SW 1271 (cell line): ENCODE measurements around the gene UPK3B.
"Not testable (repeated sequence)": the region's sequence is repeated elsewhere in the genome, so short reads cannot be mapped to it uniquely, and the experiment has no call there.

Experiments used
- DNase-seq, 2 experiments: peaks; one replicate each; lab custom pipeline; 2025; lab: John Stamatoyannopoulos, UW

Gene UPK3B

DNA sequence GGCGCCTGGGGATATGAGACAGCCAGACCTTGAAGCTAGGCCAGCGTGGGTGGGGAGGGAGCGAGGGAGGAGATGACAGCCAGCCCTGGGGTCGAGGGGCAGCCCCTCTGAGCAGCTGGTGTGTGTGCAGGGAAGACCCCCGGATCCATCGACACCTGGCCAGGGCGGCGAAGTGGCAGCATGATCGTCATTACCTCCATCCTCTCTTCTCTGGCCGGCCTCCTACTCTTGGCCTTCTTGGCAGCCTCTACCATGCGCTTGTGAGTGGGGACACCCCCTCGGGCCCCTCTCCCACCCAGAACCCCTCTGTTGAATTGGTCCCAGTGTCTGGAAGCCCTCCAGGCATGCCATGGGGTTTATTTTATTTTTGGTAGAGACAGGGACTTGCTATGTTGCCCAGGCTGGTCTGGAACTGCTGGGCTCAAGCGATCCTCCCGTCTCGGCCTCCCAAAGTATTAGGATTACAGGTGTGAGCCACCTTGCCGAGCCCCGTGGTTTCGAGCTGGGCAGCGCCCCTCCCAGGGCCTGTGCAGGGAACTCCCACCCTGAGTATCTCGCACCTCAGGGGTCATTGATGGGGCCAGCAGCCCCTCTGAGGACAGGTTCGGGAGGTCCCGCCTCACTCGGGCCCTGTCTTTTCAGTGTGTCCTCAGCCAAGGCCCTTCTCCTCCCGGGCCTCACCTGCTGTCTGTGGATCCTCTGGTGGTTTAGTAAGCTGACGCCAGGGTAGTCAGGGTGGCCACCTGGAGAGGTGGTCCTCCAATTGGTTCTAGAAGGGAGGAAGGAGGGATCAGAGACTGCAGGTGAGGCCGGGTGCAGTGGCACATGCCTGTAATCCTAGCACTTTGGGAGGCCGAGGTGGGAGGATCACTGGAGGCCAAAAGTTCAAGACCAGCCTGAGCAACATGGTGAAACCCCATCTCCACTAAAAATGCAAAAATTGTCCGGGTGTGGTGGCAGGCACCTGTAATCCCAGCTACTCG lies 3.8 kb downstream of the UPK3B start:
- no peak for DNase-seq

DNA sequence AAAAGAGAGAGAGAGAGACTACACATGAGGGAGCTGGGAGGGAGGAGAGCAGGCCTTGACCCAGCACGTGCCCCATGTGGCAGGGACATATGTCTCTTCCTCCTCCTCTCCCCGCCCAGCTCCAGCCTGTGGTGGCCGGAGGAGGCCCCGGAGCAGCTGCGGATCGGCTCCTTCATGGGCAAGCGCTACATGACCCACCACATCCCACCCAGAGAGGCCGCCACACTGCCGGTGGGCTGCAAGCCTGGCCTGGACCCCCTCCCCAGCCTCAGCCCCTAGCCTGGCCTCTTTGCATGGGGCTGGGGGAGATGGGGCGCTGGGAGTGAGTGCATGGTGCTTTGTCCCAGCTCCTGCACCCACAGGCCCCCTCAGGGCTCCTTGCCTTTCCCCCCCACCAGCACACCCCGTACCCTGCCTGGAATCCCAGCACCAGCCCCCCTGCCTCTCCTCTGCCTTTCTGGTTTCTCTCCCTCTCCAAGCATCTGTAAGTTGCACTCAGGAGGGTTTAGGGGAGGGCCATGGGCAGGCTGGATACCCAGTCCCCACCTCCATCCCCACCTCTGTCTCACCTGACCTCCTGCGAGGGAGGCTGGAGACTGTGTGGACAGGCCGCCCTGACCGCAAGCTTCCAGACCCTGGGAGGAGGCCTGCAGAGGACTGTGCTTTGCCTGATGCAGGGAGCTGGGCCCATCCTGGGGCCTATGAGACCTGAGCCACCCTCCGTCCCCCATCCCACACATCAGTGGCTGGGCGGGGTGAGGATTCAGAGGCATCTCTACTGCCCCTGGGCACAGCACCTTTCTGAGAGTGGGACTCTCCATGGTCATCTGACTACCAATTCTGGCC lies 4.8 kb downstream of the UPK3B start:
- no peak for DNase-seq

- DNase-seq = no peak
Observed at GRCh38 chr7:76515999-76516443, 5.7 kb downstream of the UPK3B start.

- not testable (repeated sequence) for DNase-seq
Observed at GRCh38 chr7:76516932-76517331, 6.6 kb downstream of the UPK3B start.

DNA sequence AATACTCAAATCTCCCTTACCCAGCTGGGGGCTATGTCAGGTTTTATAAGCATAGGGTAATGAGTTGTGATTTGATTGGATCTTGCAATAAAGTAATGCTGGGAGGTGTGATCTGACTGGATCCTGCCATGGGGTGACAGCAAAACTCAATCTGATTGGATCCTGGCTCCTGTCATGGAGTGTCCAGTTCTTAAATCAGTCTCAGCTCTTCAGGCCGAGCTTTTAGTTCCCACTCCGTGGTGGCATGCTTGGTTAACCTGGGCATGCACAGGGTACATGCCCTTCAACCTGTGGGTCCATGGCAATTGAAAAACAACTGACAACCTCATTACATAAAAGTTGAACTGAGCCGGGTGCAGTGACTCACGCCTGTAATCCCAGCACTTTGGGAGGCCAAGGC lies 15.8 kb downstream of the UPK3B start:
- not testable (repeated sequence) for DNase-seq

- DNase-seq = not testable (repeated sequence)
Observed at GRCh38 chr7:76531643-76532042, 21.3 kb downstream of the UPK3B start.

- not testable (repeated sequence) for DNase-seq
Observed at GRCh38 chr7:76543197-76543596, 32.8 kb downstream of the UPK3B start, which contains the start of gene SPDYE16. Gene SPDYE16, minus strand, starts transcription at chr7:76543297. Its CDS starts 1,838 bp downstream, at chr7:76541459.

- DNase-seq = peak; percentile 76 to 83
Observed at GRCh38 chr7:76549025-76549854, 38.9 kb downstream of the UPK3B start.

- DNase-seq = not testable (repeated sequence)
Observed at GRCh38 chr7:76549855-76550248, 39.5 kb downstream of the UPK3B start.

- not testable (repeated sequence) for DNase-seq
Observed at GRCh38 chr7:76551992-76552391, 41.6 kb downstream of the UPK3B start.

GRCh38 chr7:76559685-76560084 lies 49.3 kb downstream of the UPK3B start:
- DNase-seq = not testable (repeated sequence)

- not testable (repeated sequence) for DNase-seq
Observed at GRCh38 chr7:76560157-76560556, 49.8 kb downstream of the UPK3B start.

DNA sequence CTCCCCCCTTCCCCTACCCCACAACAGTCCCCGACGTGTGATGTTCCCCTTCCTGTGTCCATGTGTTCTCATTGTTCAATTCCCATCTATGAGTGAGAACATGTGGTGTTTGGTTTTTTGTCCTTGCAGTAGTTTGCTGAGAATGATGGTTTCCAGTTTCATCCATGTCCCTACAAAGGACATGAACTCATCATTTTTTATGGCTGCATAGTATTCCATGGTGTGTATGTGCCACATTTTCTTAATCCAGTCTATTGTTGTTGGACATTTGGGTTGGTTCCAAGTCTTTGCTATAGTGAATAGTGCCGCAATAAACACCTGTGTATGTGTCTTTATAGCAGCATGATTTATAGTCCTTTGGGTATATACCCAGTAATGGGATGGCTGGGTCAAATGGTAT lies 51.0 kb downstream of the UPK3B start:
- not testable (repeated sequence) for DNase-seq

DNA sequence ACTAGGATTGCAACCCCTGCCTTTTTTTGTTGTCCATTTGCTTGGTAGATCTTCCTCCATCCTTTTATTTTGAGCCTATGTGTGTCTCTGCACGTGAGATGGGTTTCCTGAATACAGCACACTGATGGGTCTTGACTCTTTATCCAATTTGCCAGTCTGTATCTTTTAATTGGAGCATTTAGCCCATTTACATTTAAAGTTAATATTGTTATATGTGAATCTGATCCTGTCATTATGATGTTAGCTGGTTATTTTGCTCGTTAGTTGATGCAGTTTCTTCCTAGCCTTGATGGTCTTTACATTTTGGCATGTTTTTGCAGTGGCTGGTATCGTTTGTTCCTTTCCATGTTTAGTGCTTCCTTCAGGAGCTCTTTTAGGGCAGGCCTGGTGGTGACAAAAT lies 54.6 kb downstream of the UPK3B start:
- not testable (repeated sequence) for DNase-seq
